GM12891 (cell line): Measurements from ENCODE around the gene FRMPD4.

Experiments used
- PAX5 ChIP-seq: IDR thresholded peaks from 2 replicates; pipeline ENCODE4 v1.6.1; 2011; ENCODE audit warnings: low read length, moderate library complexity, mild to moderate bottlenecking; ENCODE audit not compliant: insufficient read depth, severe bottlenecking
- POU2F2 ChIP-seq: IDR thresholded peaks from 2 replicates; pipeline ENCODE4 v1.6.1; 2011; ENCODE audit warnings: low read depth, mild to moderate bottlenecking, control low read depth, low read length, moderate library complexity

- no peak for TF ChIP-seq POU2F2
- TF ChIP-seq PAX5 = no peak
Measured at GRCh38 chrX:12315526-12315925, 177.3 kb downstream of the FRMPD4 start.
